Activated T-helper 2 cell treated with anti-CD3 and anti-CD28 coated beads, Interferon-gamma antibody, Interleukin-2, Interleukin-4, amounts not matched to agents 10 μg/mL and 5 μg/mL and 100 μg/mL, durations not matched to agents 14 hours and 24 hours and 36 hours (primary cell): ENCODE results near the gene PTPRD. TPM values are rescaled to one million over a fixed set of nuclear protein-coding genes. Genes with fewer than 3 reads are reported as not detected.

Experiments
- DNase-seq: peaks from one replicate; pipeline ENCODE4 v3.0.0; 2021; ENCODE audit warnings: low spot score
- H3K27ac Mint-ChIP-seq: one replicate; pipeline ENCODE4 v1.8.0; 2021; ENCODE audit warnings: mixed read lengths
- H3K27me3 Mint-ChIP-seq: one replicate; pipeline ENCODE4 v1.8.0; 2021; ENCODE audit warnings: low read depth, mixed read lengths
- H3K36me3 Mint-ChIP-seq: one replicate; pipeline ENCODE4 v1.8.0; 2021; ENCODE audit warnings: low read depth, mixed read lengths
- H3K4me1 Mint-ChIP-seq: one replicate; pipeline ENCODE4 v1.8.0; 2021; ENCODE audit warnings: low read depth, mixed read lengths
- H3K4me3 Mint-ChIP-seq: one replicate; pipeline ENCODE4 v1.8.0; 2021; ENCODE audit warnings: low read depth, mild to moderate bottlenecking, moderate library complexity, mixed read lengths
- H3K9me3 Mint-ChIP-seq: one replicate; pipeline ENCODE4 v1.8.0; 2021; ENCODE audit warnings: mixed read lengths
- intact Hi-C: fragments of 100-400 bp; cut with micrococcal nuclease; formaldehyde crosslinking; loops from one replicate; pipeline ENCODE4 v1.15.1; 2023
- total RNA-seq: library from RNA; stranded (reverse); gene quantifications from 2 replicates; pipeline ENCODE4 v1.2.3, GENCODE V29; 2022

Gene PTPRD
- total RNA-seq, 1 donor from 2014 or later, result 1.5 TPM

GRCh38 chr9:8825585-8826147 is 1787.1 kb downstream of the PTPRD start:
- Mint-ChIP-seq H3K36me3 (no peaks in the 10 kb centered on the region), H3K4me3 (no peak overlapping the region), H3K4me1 (peaks cover 2% of the 10 kb centered on the region), H3K27ac (no peak overlapping the region), H3K9me3 (no peaks in the 10 kb centered on the region), H3K27me3 (no peaks in the 10 kb centered on the region)
- DNase-seq, result no peak
- intact Hi-C loops, result no loop called here

GRCh38 chr9:8823131-8823895 is 1789.5 kb downstream of the PTPRD start:
- no peak for DNase-seq
- Mint-ChIP-seq H3K27ac (no peak overlapping the region), H3K9me3 (no peaks in the 10 kb centered on the region), H3K27me3 (no peaks in the 10 kb centered on the region), H3K4me1 (peaks cover 2% of the 10 kb centered on the region), H3K36me3 (no peaks in the 10 kb centered on the region), H3K4me3 (no peak overlapping the region)
- intact Hi-C loops, result no loop called here

- no peak for DNase-seq
- Mint-ChIP-seq H3K27ac (no peak overlapping the region), H3K4me3 (no peak overlapping the region), H3K36me3 (no peaks in the 10 kb centered on the region), H3K27me3 (no peaks in the 10 kb centered on the region), H3K9me3 (no peaks in the 10 kb centered on the region), H3K4me1 (peaks cover 2% of the 10 kb centered on the region)
- intact Hi-C loops, result no loop called here
These were observed 1790.2 kb downstream of the PTPRD start for GRCh38 chr9:8822667-8823025.

GRCh38 chr9:8821910-8822666 is 1790.7 kb downstream of the PTPRD start:
- no peak overlapping the region for H3K27ac Mint-ChIP-seq
- H3K4me1 Mint-ChIP-seq, result peaks cover 2% of the 10 kb centered on the region
- no peak overlapping the region for H3K4me3 Mint-ChIP-seq
- intact Hi-C loops, result no loop called here
- DNase-seq, result no peak
- H3K9me3 Mint-ChIP-seq, result no peaks in the 10 kb centered on the region
- no peaks in the 10 kb centered on the region for H3K27me3 Mint-ChIP-seq
- no peaks in the 10 kb centered on the region for H3K36me3 Mint-ChIP-seq

GRCh38 chr9:8817335-8817734 is 1795.5 kb downstream of the PTPRD start:
- H3K27ac Mint-ChIP-seq, result no peak overlapping the region
- H3K36me3 Mint-ChIP-seq, result no peaks in the 10 kb centered on the region
- H3K27me3 Mint-ChIP-seq, result no peaks in the 10 kb centered on the region
- no peak overlapping the region for H3K4me3 Mint-ChIP-seq
- intact Hi-C loops, result no loop called here
- DNase-seq, result no peak
- H3K4me1 Mint-ChIP-seq, result peaks cover 2% of the 10 kb centered on the region
- no peaks in the 10 kb centered on the region for H3K9me3 Mint-ChIP-seq

- H3K36me3 Mint-ChIP-seq, result no peaks in the 10 kb centered on the region
- intact Hi-C loops, result no loop called here
- no peak for DNase-seq
- no peaks in the 10 kb centered on the region for H3K4me1 Mint-ChIP-seq
- H3K27ac Mint-ChIP-seq, result no peak overlapping the region
- no peaks in the 10 kb centered on the region for H3K9me3 Mint-ChIP-seq
- no peaks in the 10 kb centered on the region for H3K27me3 Mint-ChIP-seq
- H3K4me3 Mint-ChIP-seq, result no peak overlapping the region
These were observed 1796.4 kb downstream of the PTPRD start for GRCh38 chr9:8816361-8816760.

- Mint-ChIP-seq H3K9me3 (no peaks in the 10 kb centered on the region), H3K27ac (no peak overlapping the region), H3K4me3 (no peak overlapping the region), H3K4me1 (no peaks in the 10 kb centered on the region), H3K36me3 (no peaks in the 10 kb centered on the region), H3K27me3 (no peaks in the 10 kb centered on the region)
- intact Hi-C loops, result no loop called here
- no peak for DNase-seq
These were observed 1796.9 kb downstream of the PTPRD start for GRCh38 chr9:8815931-8816330.

- Mint-ChIP-seq H3K27ac (no peak overlapping the region), H3K9me3 (no peaks in the 10 kb centered on the region), H3K36me3 (no peaks in the 10 kb centered on the region), H3K27me3 (no peaks in the 10 kb centered on the region), H3K4me3 (no peak overlapping the region), H3K4me1 (no peaks in the 10 kb centered on the region)
- intact Hi-C loops, result no loop called here
- DNase-seq, result no peak
These were observed 1797.6 kb downstream of the PTPRD start for GRCh38 chr9:8815219-8815618.

- no peak overlapping the region for H3K27ac Mint-ChIP-seq
- no peak for DNase-seq
- no peaks in the 10 kb centered on the region for H3K4me1 Mint-ChIP-seq
- intact Hi-C loops, result no loop called here
- no peaks in the 10 kb centered on the region for H3K36me3 Mint-ChIP-seq
- H3K27me3 Mint-ChIP-seq, result no peaks in the 10 kb centered on the region
- no peaks in the 10 kb centered on the region for H3K9me3 Mint-ChIP-seq
- H3K4me3 Mint-ChIP-seq, result no peak overlapping the region
These were observed 1799.9 kb downstream of the PTPRD start for GRCh38 chr9:8812888-8813287.

GRCh38 chr9:8809741-8810140 is 1803.1 kb downstream of the PTPRD start:
- H3K36me3 Mint-ChIP-seq, result no peaks in the 10 kb centered on the region
- no peaks in the 10 kb centered on the region for H3K4me1 Mint-ChIP-seq
- intact Hi-C loops, result no loop called here
- H3K4me3 Mint-ChIP-seq, result no peak overlapping the region
- H3K9me3 Mint-ChIP-seq, result no peaks in the 10 kb centered on the region
- H3K27ac Mint-ChIP-seq, result no peak overlapping the region
- no peaks in the 10 kb centered on the region for H3K27me3 Mint-ChIP-seq
- no peak for DNase-seq

GRCh38 chr9:8806150-8806549 is 1806.7 kb downstream of the PTPRD start:
- Mint-ChIP-seq H3K4me3 (no peak overlapping the region), H3K27me3 (no peaks in the 10 kb centered on the region), H3K27ac (no peak overlapping the region), H3K4me1 (no peaks in the 10 kb centered on the region), H3K9me3 (no peaks in the 10 kb centered on the region), H3K36me3 (no peaks in the 10 kb centered on the region)
- no peak for DNase-seq
- intact Hi-C loops, result no loop called here

GRCh38 chr9:8804613-8805012 is 1808.2 kb downstream of the PTPRD start:
- Mint-ChIP-seq H3K9me3 (no peaks in the 10 kb centered on the region), H3K27me3 (no peaks in the 10 kb centered on the region), H3K27ac (no peak overlapping the region), H3K4me1 (no peaks in the 10 kb centered on the region), H3K36me3 (no peaks in the 10 kb centered on the region), H3K4me3 (no peak overlapping the region)
- no peak for DNase-seq
- intact Hi-C loops, result no loop called here

- Mint-ChIP-seq H3K4me1 (no peaks in the 10 kb centered on the region), H3K27ac (no peak overlapping the region), H3K4me3 (no peak overlapping the region), H3K36me3 (no peaks in the 10 kb centered on the region), H3K27me3 (no peaks in the 10 kb centered on the region), H3K9me3 (no peaks in the 10 kb centered on the region)
- no peak for DNase-seq
- intact Hi-C loops, result no loop called here
These were observed 1810.6 kb downstream of the PTPRD start for GRCh38 chr9:8802242-8802641.
